HFFc6 (cell line): ENCODE data around the gene SLC5A1. TPM values are rescaled to one million over a fixed set of nuclear protein-coding genes. Genes with fewer than 3 reads are reported as not detected.

Source experiments
- DNase-seq: peaks from one replicate; pipeline ENCODE4 v3.0.0-alpha.2; 2018
- H3K27ac Mint-ChIP-seq: 2 replicates; pipeline ENCODE4 v1.8.0; 2020; ENCODE audit warnings: mild to moderate bottlenecking, mixed read lengths
- H3K27me3 Mint-ChIP-seq: 2 replicates; pipeline ENCODE4 v1.8.0; 2021; ENCODE audit warnings: mild to moderate bottlenecking, moderate library complexity, mixed read lengths; ENCODE audit not compliant: insufficient read depth
- H3K36me3 Mint-ChIP-seq: 2 replicates; pipeline ENCODE4 v1.8.0; 2021; ENCODE audit warnings: low read depth, mixed read lengths
- H3K4me1 Mint-ChIP-seq: 2 replicates; pipeline ENCODE4 v1.8.0; 2020; ENCODE audit warnings: low read depth, mixed read lengths
- H3K4me3 Mint-ChIP-seq: 2 replicates; pipeline ENCODE4 v1.8.0; 2020; ENCODE audit warnings: mild to moderate bottlenecking, moderate library complexity, mixed read lengths
- H3K9me3 Mint-ChIP-seq: 2 replicates; pipeline ENCODE4 v1.8.0; 2020; ENCODE audit warnings: mild to moderate bottlenecking, mixed read lengths
- CTCF ChIP-seq: fragments of 200-600 bp; sonication (generic); IDR thresholded peaks from 2 replicates; pipeline ENCODE4 v1.5.0; 2021; ENCODE audit warnings: antibody characterized with exemption, mild to moderate bottlenecking
- total RNA-seq, 6 experiments: library from RNA; stranded (reverse); fragmentation: NEBNext Ultra II Directional; extraction: Animal tissue kit (Norgen Biotek cat#: 25700); gene quantifications; 2 replicates in 1 of 6; 3 replicates in 5 of 6; pipeline ENCODE4 v1.2.3, GENCODE V29; 2021

SLC5A1 gene
- total RNA-seq, 6 experiments from 2014 or later, result not detected

DNA sequence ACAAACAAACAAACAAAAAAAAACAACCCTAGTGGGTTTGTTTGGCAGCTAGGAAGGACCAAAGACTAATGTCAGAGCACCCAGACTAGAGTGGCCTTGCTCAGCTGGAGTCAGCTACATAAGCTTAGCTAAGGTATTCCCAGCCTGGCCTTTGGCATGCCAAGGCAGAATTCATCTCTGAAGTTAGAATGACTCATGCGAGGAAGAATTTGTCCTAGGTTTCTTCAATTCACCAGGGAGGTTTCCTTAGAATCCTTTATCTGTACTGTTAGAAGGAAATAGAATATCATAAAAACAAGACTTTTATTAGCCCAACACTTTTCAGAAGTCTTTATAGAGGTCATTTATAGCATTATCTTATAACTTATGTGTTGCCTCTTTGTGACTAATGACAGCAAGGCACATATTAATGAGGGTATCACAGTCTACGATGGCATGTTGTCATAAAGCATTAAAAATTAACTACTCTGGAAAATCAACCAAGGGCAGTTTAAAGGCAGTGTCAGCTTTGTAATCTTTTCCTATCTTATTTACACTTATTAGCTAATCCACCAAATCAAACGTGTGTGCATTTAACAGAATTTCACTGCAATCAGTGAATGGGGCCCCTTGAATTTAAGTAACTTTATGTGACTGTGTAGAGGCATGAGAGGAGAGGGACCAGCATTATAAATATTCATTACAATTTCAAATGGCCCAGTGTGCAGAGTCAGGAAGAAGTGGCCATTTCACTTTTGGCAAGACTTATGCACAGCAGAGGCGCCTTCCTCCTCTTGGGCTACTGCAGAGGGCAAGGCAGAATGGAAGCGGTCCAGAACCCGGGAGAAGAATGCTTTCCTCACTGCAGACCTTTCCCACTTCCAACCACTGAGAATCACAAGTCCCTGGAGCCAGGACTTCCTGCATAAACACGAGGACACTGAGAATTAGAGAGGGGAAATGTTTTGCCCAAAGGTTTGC is 36.3 kb downstream of the SLC5A1 start:
- Mint-ChIP-seq H3K27me3 (peaks cover 15% of the 10 kb centered on the region), H3K4me3 (no peak overlapping the region), H3K9me3 (no peaks in the 10 kb centered on the region), H3K27ac (no peak overlapping the region), H3K4me1 (peaks cover 10% of the 10 kb centered on the region), H3K36me3 (no peaks in the 10 kb centered on the region)
- TF ChIP-seq CTCF, result no peak
- peak; percentile 67 for DNase-seq

GRCh38 chr22:32080904-32081303 is 37.8 kb downstream of the SLC5A1 start:
- DNase-seq, result peak; percentile 47
- Mint-ChIP-seq H3K27me3 (peaks cover 6% of the 10 kb centered on the region; the same call in 1 of the 2 replicates), H3K36me3 (no peaks in the 10 kb centered on the region), H3K4me1 (peaks cover 10% of the 10 kb centered on the region), H3K27ac (no peak overlapping the region), H3K9me3 (no peaks in the 10 kb centered on the region), H3K4me3 (no peak overlapping the region)
- peak; percentile 83 for TF ChIP-seq CTCF

GRCh38 chr22:32082331-32082730 is 39.3 kb downstream of the SLC5A1 start:
- H3K4me1 Mint-ChIP-seq, result peaks cover 10% of the 10 kb centered on the region
- no peak for DNase-seq
- peaks cover 3% of the 10 kb centered on the region; the same call in 1 of the 2 replicates for H3K27me3 Mint-ChIP-seq
- H3K36me3 Mint-ChIP-seq, result no peaks in the 10 kb centered on the region
- H3K4me3 Mint-ChIP-seq, result no peak overlapping the region
- no peak for TF ChIP-seq CTCF
- no peak overlapping the region for H3K27ac Mint-ChIP-seq
- H3K9me3 Mint-ChIP-seq, result no peaks in the 10 kb centered on the region

DNA sequence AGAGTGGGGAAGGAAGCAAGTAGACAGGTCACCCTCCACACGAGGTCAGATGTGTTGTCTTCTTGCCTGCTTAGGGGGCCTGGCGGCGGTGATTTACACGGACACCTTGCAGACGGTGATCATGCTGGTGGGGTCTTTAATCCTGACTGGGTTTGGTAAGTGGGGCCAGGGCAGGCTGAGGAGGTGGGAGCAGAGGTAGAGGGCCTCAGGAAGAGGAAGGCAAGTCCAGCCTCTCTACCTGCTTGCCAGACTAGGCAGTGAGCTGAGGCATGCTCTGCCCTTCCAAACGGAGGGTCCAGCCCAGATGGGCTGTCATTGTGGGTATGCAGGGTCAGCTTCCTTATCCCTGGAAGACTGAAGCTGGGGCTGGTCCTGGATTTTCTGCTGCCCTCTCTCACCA is 39.9 kb downstream of the SLC5A1 start:
- no peak overlapping the region for H3K27ac Mint-ChIP-seq
- TF ChIP-seq CTCF, result no peak
- H3K9me3 Mint-ChIP-seq, result no peaks in the 10 kb centered on the region
- no peak for DNase-seq
- H3K4me3 Mint-ChIP-seq, result no peak overlapping the region
- H3K4me1 Mint-ChIP-seq, result peaks cover 10% of the 10 kb centered on the region
- H3K36me3 Mint-ChIP-seq, result no peaks in the 10 kb centered on the region
- peaks cover 3% of the 10 kb centered on the region; the same call in 1 of the 2 replicates for H3K27me3 Mint-ChIP-seq

DNA sequence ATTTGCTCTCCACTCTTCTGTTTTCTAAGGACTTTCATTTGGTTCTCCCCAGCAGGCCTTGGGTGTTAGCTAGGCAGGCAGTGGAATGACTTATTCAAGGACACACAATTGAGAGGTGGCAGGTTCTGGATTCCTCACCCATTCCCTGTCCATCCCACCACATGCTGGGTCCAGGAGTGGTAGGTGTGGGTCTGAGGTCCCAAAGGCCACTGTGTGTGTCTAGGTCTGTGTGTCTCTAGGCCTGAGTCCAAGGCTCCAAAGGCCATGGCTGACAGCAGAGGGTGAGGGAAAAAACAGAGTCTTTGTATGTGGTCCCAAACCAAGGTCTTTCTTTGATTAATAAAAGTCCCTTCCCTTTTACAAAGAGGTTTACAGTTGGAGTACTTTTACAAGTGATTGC is 40.8 kb downstream of the SLC5A1 start:
- TF ChIP-seq CTCF, result no peak
- Mint-ChIP-seq H3K36me3 (no peaks in the 10 kb centered on the region), H3K9me3 (no peaks in the 10 kb centered on the region), H3K4me1 (peaks cover 9% of the 10 kb centered on the region), H3K27me3 (peaks cover 10% of the 10 kb centered on the region), H3K4me3 (no peak overlapping the region), H3K27ac (no peak overlapping the region)
- no peak for DNase-seq
